Measurements from ENCODE around the gene CCDC85C.

CCDC85C gene

GRCh38 chr14:99630202-99630601 is 26.2 kb upstream of the CCDC85C start:
- DNase-seq (ENCODE audit: low read depth), result no peak

- peak; percentile 35 for DNase-seq (ENCODE audit: low read depth)
Measured at GRCh38 chr14:99628887-99629618, 25.0 kb upstream of the CCDC85C start.

- DNase-seq (ENCODE audit: low read depth), result no peak
Measured at GRCh38 chr14:99627510-99628381, 23.7 kb upstream of the CCDC85C start.

- no peak for DNase-seq (ENCODE audit: low read depth)
Measured at GRCh38 chr14:99627100-99627499, 23.1 kb upstream of the CCDC85C start.

- no peak for DNase-seq (ENCODE audit: low read depth)
Measured at GRCh38 chr14:99626041-99626648, 22.1 kb upstream of the CCDC85C start.

- DNase-seq (ENCODE audit: low read depth), result no peak
Measured at GRCh38 chr14:99625476-99625875, 21.5 kb upstream of the CCDC85C start.

- DNase-seq (ENCODE audit: low read depth), result no peak
Measured at GRCh38 chr14:99624971-99625370, 21.0 kb upstream of the CCDC85C start.

- DNase-seq (ENCODE audit: low read depth), result no peak
Measured at GRCh38 chr14:99624024-99624423, 20.0 kb upstream of the CCDC85C start.

- DNase-seq (ENCODE audit: low read depth), result no peak
Measured at GRCh38 chr14:99621948-99622347, 17.9 kb upstream of the CCDC85C start.

- DNase-seq (ENCODE audit: low read depth), result no peak
Measured at GRCh38 chr14:99619835-99620834, 16.1 kb upstream of the CCDC85C start.

- no peak for DNase-seq (ENCODE audit: low read depth)
Measured at GRCh38 chr14:99616832-99617800, 13.1 kb upstream of the CCDC85C start.

GRCh38 chr14:99615497-99616157 is 11.6 kb upstream of the CCDC85C start:
- no peak for DNase-seq (ENCODE audit: low read depth)

- DNase-seq (ENCODE audit: low read depth), result no peak
Measured at GRCh38 chr14:99612738-99613330, 8.8 kb upstream of the CCDC85C start.

GRCh38 chr14:99612071-99612737 is 8.2 kb upstream of the CCDC85C start:
- no peak for DNase-seq (ENCODE audit: low read depth)

- DNase-seq (ENCODE audit: low read depth), result no peak
Measured at GRCh38 chr14:99611646-99612045, 7.6 kb upstream of the CCDC85C start.

- peak; percentile 16 for DNase-seq (ENCODE audit: low read depth)
Measured at GRCh38 chr14:99609245-99610170, 5.5 kb upstream of the CCDC85C start.

- DNase-seq (ENCODE audit: low read depth), result no peak
Measured at GRCh38 chr14:99608591-99608990, 4.6 kb upstream of the CCDC85C start.

GRCh38 chr14:99606359-99606758 is 2.4 kb upstream of the CCDC85C start:
- DNase-seq (ENCODE audit: low read depth), result no peak

All from activated T-helper 9 cell treated with anti-CD3 and anti-CD28 coated beads, Interleukin-2, amount 50 U/mL, for 16 hours (primary cell).